Neural cell (in vitro differentiated cells): ENCODE measurements around the gene ARF4.

Experiments
- POLR2AphosphoS5 ChIP-seq: IDR thresholded peaks from 2 replicates; pipeline ENCODE4 v1.6.1; 2012
- SMC3 ChIP-seq: fragments of 450-650 bp; conservative IDR thresholded peaks from 2 replicates; pipeline ENCODE4 v1.6.1; 2014; ENCODE audit warnings: antibody characterized with exemption, mild to moderate bottlenecking, moderate library complexity; ENCODE audit not compliant: poor library complexity
- TF ChIP-seq, protein P1 (sequence below): fragments of 450-650 bp; IDR thresholded peaks from 2 replicates; pipeline ENCODE4 v1.5.1; 2014; ENCODE audit warnings: antibody characterized with exemption, mild to moderate bottlenecking, moderate library complexity; ENCODE audit not compliant: poor library complexity, severe bottlenecking

DNA sequence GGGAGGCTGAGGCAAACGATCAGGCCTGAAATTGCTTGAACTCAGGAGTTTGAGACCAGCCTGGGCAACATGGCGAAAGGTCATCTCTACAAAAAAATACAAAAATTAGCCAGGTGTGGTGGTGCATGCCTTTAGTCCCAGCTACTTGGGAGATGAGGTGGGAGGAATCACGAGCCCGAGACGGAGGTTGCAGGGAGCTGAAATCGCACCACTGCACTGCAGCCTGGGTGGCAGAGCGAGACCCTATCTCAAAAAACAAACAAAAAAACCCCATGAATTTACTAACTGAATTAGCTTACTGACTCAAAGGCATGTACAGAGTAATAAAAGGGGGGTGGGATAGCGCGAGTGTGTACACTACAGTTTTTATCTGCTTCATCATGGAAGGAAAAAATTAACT is 19.3 kb downstream of the ARF4 start:
- TF ChIP-seq, protein P1, sequence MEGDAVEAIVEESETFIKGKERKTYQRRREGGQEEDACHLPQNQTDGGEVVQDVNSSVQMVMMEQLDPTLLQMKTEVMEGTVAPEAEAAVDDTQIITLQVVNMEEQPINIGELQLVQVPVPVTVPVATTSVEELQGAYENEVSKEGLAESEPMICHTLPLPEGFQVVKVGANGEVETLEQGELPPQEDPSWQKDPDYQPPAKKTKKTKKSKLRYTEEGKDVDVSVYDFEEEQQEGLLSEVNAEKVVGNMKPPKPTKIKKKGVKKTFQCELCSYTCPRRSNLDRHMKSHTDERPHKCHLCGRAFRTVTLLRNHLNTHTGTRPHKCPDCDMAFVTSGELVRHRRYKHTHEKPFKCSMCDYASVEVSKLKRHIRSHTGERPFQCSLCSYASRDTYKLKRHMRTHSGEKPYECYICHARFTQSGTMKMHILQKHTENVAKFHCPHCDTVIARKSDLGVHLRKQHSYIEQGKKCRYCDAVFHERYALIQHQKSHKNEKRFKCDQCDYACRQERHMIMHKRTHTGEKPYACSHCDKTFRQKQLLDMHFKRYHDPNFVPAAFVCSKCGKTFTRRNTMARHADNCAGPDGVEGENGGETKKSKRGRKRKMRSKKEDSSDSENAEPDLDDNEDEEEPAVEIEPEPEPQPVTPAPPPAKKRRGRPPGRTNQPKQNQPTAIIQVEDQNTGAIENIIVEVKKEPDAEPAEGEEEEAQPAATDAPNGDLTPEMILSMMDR, result no peak
- TF ChIP-seq POLR2AphosphoS5, result no peak
- no peak for TF ChIP-seq SMC3
